Endodermal cell (in vitro differentiated cells): ENCODE measurements around the gene SDHC. TPM values are rescaled to one million over a fixed set of nuclear protein-coding genes. Genes with fewer than 3 reads are reported as not detected.

Experiments
- DNase-seq: peaks from one replicate; pipeline ENCODE4 v3.0.0-alpha.2; 2017
- H3K27ac ChIP-seq: 2 replicates; pipeline ENCODE4 v1.5.1; 2013; ENCODE audit warnings: mild to moderate bottlenecking, low read depth, low read length, moderate library complexity
- H3K27me3 ChIP-seq: 2 replicates; pipeline ENCODE4 v1.6.1; 2013; ENCODE audit warnings: mild to moderate bottlenecking, low read length, moderate library complexity; ENCODE audit not compliant: insufficient read depth, control insufficient read depth, poor library complexity, severe bottlenecking
- H3K36me3 ChIP-seq: 2 replicates; pipeline ENCODE4 v1.7.0; 2013; ENCODE audit warnings: mild to moderate bottlenecking, low read length, moderate library complexity; ENCODE audit not compliant: control insufficient read depth, insufficient read depth
- H3K4me1 ChIP-seq: one replicate; pipeline ENCODE4 v1.7.0; 2013; ENCODE audit warnings: low read length; ENCODE audit not compliant: control insufficient read depth, insufficient read depth
- H3K4me3 ChIP-seq: 2 replicates; pipeline ENCODE4 v1.5.1; 2013; ENCODE audit warnings: mild to moderate bottlenecking, low read length, moderate library complexity
- H3K9ac ChIP-seq: 2 replicates; pipeline ENCODE4 v1.6.1; 2013; ENCODE audit warnings: mild to moderate bottlenecking, low read length, moderate library complexity; ENCODE audit not compliant: poor library complexity, severe bottlenecking; ENCODE audit errors: extremely low read depth
- H3K9me3 ChIP-seq: 2 replicates; pipeline ENCODE4 v1.6.1; 2013; ENCODE audit warnings: mild to moderate bottlenecking, low read length, moderate library complexity; ENCODE audit not compliant: control insufficient read depth
- H3K27ac Mint-ChIP-seq: 2 replicates; pipeline ENCODE4 v1.8.0; 2020; ENCODE audit warnings: mixed read lengths
- H3K27me3 Mint-ChIP-seq: 2 replicates; pipeline ENCODE4 v1.8.0; 2021; ENCODE audit warnings: mild to moderate bottlenecking, mixed read lengths; ENCODE audit not compliant: insufficient read depth
- H3K36me3 Mint-ChIP-seq: 2 replicates; pipeline ENCODE4 v1.8.0; 2020; ENCODE audit warnings: low read depth, mixed read lengths
- H3K4me1 Mint-ChIP-seq: 2 replicates; pipeline ENCODE4 v1.8.0; 2020; ENCODE audit warnings: mixed read lengths
- H3K4me3 Mint-ChIP-seq: 2 replicates; pipeline ENCODE4 v1.8.0; 2020; ENCODE audit warnings: mild to moderate bottlenecking, moderate library complexity, mixed read lengths
- H3K9me3 Mint-ChIP-seq: 2 replicates; pipeline ENCODE4 v1.8.0; 2020; ENCODE audit warnings: mild to moderate bottlenecking, mixed read lengths
- CTCF ChIP-seq: fragments of 200-600 bp; sonication (generic); conservative IDR thresholded peaks from 2 replicates; pipeline ENCODE4 v1.5.0; 2021; ENCODE audit warnings: antibody characterized with exemption, mild to moderate bottlenecking
- WGBS, 2 experiments: methylation state at CpG; one replicate each; pipeline versions ENCODE4 v1.1.5 to v1.1.7; 2013; ENCODE audit warnings: missing lambda C conversion rate in 2 of 2, mixed read lengths in 1 of 2; ENCODE audit not compliant: insufficient coverage in 1 of 2, insufficient read length in 1 of 2; 5-methylcytosine and 5-hydroxymethylcytosine counted together
- total RNA-seq, 2 donors: library from RNA; stranded (reverse); fragmentation: NEBNext Ultra II Directional in 1 of 2; extraction: Animal tissue kit (Norgen Biotek cat#: 25700) in 1 of 2; gene quantifications; 2 replicates in 1 of 2; 3 replicates in 1 of 2; pipeline ENCODE4 v1.2.1, GENCODE V29; 2021

The SDHC gene
- total RNA-seq, 2 donors from 2014 or later, result 270 to 296 TPM

GRCh38 chr1:161367684-161368400 lies 53.7 kb downstream of the SDHC start, which contains the start of gene CFAP126:
CFAP126 (minus strand) TSS chr1:161367876; CDS start chr1:161367868, 8 bp downstream.
- H3K27ac ChIP-seq, result peak within 1 kb of the TSS; percentile 15
- Mint-ChIP-seq H3K4me1 (peaks cover 41% of the 10 kb centered on the region), H3K9me3 (no peaks in the 10 kb centered on the region), H3K27ac (peak within 1 kb of the TSS; percentile 15), H3K36me3 (peaks cover 36% of the 10 kb centered on the region), H3K4me3 (no peak within 1 kb of the TSS), H3K27me3 (no peaks in the 10 kb centered on the region)
- no peaks in the 10 kb centered on the region for H3K27me3 ChIP-seq
- peaks cover 38% of the 10 kb centered on the region for H3K36me3 ChIP-seq
- WGBS, 2 experiments, result 55 to 58% methylated on average over 3 to 6 of the region's 6 CpGs
- no peak within 1 kb of the TSS for H3K9ac ChIP-seq
- peaks cover 18% of the 10 kb centered on the region for H3K4me1 ChIP-seq
- peak; percentile 23 for TF ChIP-seq CTCF
- H3K4me3 ChIP-seq, result no peak within 1 kb of the TSS
- DNase-seq, result peak; percentile 85
- H3K9me3 ChIP-seq, result no peaks in the 10 kb centered on the region

GRCh38 chr1:161373442-161373841 lies 59.3 kb downstream of the SDHC start:
- no peak overlapping the region for H3K4me3 Mint-ChIP-seq
- H3K36me3 Mint-ChIP-seq, result peaks cover 8% of the 10 kb centered on the region
- H3K9me3 Mint-ChIP-seq, result no peaks in the 10 kb centered on the region
- H3K4me3 ChIP-seq, result no peak overlapping the region
- no peaks in the 10 kb centered on the region for H3K36me3 ChIP-seq
- no peak for TF ChIP-seq CTCF
- no peaks in the 10 kb centered on the region for H3K27me3 ChIP-seq
- no peaks in the 10 kb centered on the region for H3K27me3 Mint-ChIP-seq
- no peak overlapping the region for H3K9ac ChIP-seq
- H3K9me3 ChIP-seq, result no peaks in the 10 kb centered on the region
- no peaks in the 10 kb centered on the region for H3K4me1 Mint-ChIP-seq
- no peak overlapping the region for H3K27ac ChIP-seq
- DNase-seq, result no peak
- H3K27ac Mint-ChIP-seq, result no peak overlapping the region
- no peaks in the 10 kb centered on the region for H3K4me1 ChIP-seq

GRCh38 chr1:161374373-161374772 lies 60.2 kb downstream of the SDHC start:
- TF ChIP-seq CTCF, result peak; percentile 61
- Mint-ChIP-seq H3K36me3 (peaks cover 8% of the 10 kb centered on the region), H3K9me3 (no peaks in the 10 kb centered on the region), H3K4me3 (no peak overlapping the region), H3K4me1 (peaks cover 4% of the 10 kb centered on the region), H3K27me3 (no peaks in the 10 kb centered on the region), H3K27ac (no peak overlapping the region)
- Histone ChIP-seq H3K9me3 (no peaks in the 10 kb centered on the region), H3K4me3 (no peak overlapping the region), H3K4me1 (no peaks in the 10 kb centered on the region), H3K36me3 (no peaks in the 10 kb centered on the region), H3K9ac (no peak overlapping the region), H3K27ac (no peak overlapping the region), H3K27me3 (no peaks in the 10 kb centered on the region)
- 56 to 68% methylated on average over 2 of the region's 2 CpGs for WGBS, 2 experiments
- no peak for DNase-seq
